Brain microvascular endothelial cell (primary cell): ENCODE data around the gene FADS1.

Experiments
- DNase-seq: peaks from one replicate; pipeline ENCODE4 v3.0.0-alpha.2; 2020
- H3K27ac ChIP-seq: fragments of 250-450 bp; sonication (Bioruptor Pico); 2 replicates; pipeline ENCODE4 v1.5.1; 2020; ENCODE audit warnings: mild to moderate bottlenecking, moderate library complexity
- H3K27me3 ChIP-seq: fragments of 250-450 bp; sonication (Bioruptor Pico); replicated peaks from 2 replicates; pipeline ENCODE4 v1.5.1; 2020; ENCODE audit warnings: mild to moderate bottlenecking
- H3K36me3 ChIP-seq: fragments of 250-450 bp; sonication (Bioruptor Pico); replicated peaks from 2 replicates; pipeline ENCODE4 v1.5.1; 2020; ENCODE audit warnings: mild to moderate bottlenecking
- H3K4me3 ChIP-seq: 2 replicates; pipeline ENCODE4 v1.5.1; 2011; ENCODE audit warnings: low read depth, mild to moderate bottlenecking, control low read depth, low read length, moderate library complexity
- in situ Hi-C: cut with HindIII; loops from 2 replicates; pipeline ENCODE4 v1.10.0; 2017; ENCODE audit warnings: low sequenced_read_pairs, low pct_ligation_motif_present
- TF ChIP-seq, protein P1 (sequence below): IDR thresholded peaks from 2 replicates; pipeline ENCODE4 v1.5.1; 2011; ENCODE audit warnings: low read depth, mild to moderate bottlenecking, moderate library complexity, low read length, control low read depth, inconsistent platforms; ENCODE audit errors: missing control alignments

The FADS1 gene

GRCh38 chr11:61834278-61835048 lies 17.7 kb upstream of the FADS1 start:
- Histone ChIP-seq H3K36me3 (peaks cover 15% of the 10 kb centered on the region), H3K27ac (peak overlapping the region; percentile 68), H3K4me3 (no peak overlapping the region), H3K27me3 (no peaks in the 10 kb centered on the region)
- TF ChIP-seq, protein P1, sequence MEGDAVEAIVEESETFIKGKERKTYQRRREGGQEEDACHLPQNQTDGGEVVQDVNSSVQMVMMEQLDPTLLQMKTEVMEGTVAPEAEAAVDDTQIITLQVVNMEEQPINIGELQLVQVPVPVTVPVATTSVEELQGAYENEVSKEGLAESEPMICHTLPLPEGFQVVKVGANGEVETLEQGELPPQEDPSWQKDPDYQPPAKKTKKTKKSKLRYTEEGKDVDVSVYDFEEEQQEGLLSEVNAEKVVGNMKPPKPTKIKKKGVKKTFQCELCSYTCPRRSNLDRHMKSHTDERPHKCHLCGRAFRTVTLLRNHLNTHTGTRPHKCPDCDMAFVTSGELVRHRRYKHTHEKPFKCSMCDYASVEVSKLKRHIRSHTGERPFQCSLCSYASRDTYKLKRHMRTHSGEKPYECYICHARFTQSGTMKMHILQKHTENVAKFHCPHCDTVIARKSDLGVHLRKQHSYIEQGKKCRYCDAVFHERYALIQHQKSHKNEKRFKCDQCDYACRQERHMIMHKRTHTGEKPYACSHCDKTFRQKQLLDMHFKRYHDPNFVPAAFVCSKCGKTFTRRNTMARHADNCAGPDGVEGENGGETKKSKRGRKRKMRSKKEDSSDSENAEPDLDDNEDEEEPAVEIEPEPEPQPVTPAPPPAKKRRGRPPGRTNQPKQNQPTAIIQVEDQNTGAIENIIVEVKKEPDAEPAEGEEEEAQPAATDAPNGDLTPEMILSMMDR = no peak
- DNase-seq = peak; percentile 64
- in situ Hi-C loops = no loop called here

- TF ChIP-seq, protein P1 = no peak
- Histone ChIP-seq H3K4me3 (no peak overlapping the region), H3K27ac (no peak overlapping the region)
Observed at GRCh38 chr11:61833926-61834277, 17.1 kb upstream of the FADS1 start.

GRCh38 chr11:61833471-61833870 lies 16.7 kb upstream of the FADS1 start:
- in situ Hi-C loops = no loop called here

More at GRCh38 chr11:61833926-61834277, 17.1 kb upstream of the FADS1 start:
- DNase-seq = no peak
- in situ Hi-C loops = no loop called here
- Histone ChIP-seq H3K27me3 (no peaks in the 10 kb centered on the region), H3K36me3 (peaks cover 12% of the 10 kb centered on the region)

DNA sequence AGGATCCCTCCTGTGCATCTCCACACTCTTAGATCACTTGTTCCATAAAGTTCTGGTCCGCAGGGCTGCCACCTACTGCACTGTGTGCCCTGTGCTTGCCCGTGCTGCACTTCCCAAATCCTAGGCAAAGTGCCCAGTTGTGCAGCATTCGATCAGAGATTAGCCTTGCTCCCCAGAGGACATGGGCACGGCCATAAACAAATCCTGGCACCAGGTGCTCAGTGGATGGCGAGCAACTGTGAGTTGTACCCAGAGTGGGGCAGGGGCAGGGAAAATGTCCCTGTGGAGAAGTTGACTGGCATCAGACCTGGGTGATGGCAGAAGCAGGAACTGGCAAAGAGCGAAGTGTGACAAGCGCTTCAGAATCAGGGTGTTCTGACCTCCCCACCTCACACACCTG lies 16.0 kb upstream of the FADS1 start:
- H3K27ac ChIP-seq = no peak overlapping the region
- in situ Hi-C loops = no loop called here
- H3K4me3 ChIP-seq = no peak overlapping the region
- peaks cover under 1% of the 10 kb centered on the region for H3K36me3 ChIP-seq
- no peaks in the 10 kb centered on the region for H3K27me3 ChIP-seq
- TF ChIP-seq, protein P1 = no peak
- no peak for DNase-seq

More at GRCh38 chr11:61833471-61833870, 16.7 kb upstream of the FADS1 start:
- H3K4me3 ChIP-seq = no peak overlapping the region
- no peaks in the 10 kb centered on the region for H3K27me3 ChIP-seq
- H3K36me3 ChIP-seq = peaks cover 8% of the 10 kb centered on the region
- DNase-seq = no peak
- no peak overlapping the region for H3K27ac ChIP-seq
- TF ChIP-seq, protein P1 = no peak

- no peaks in the 10 kb centered on the region for H3K36me3 ChIP-seq
- H3K4me3 ChIP-seq = no peak overlapping the region
- H3K27me3 ChIP-seq = no peaks in the 10 kb centered on the region
- no peak overlapping the region for H3K27ac ChIP-seq
- no peak for DNase-seq
- in situ Hi-C loops = no loop called here
- TF ChIP-seq, protein P1 = no peak
Observed at GRCh38 chr11:61832207-61832606, 15.4 kb upstream of the FADS1 start.
